ENCODE measurements around the gene UCP3. TPM values are rescaled to one million over a fixed set of nuclear protein-coding genes. Genes with fewer than 3 reads are reported as not detected.

Gene UCP3
- total RNA-seq, 3 donors from 2014 or later (not counting 1 experiment from before 2014, with no cell fraction given), result 7.8 to 8.6 (median 8.5) TPM

GRCh38 chr11:74037309-74037708, 28.4 kb upstream of the UCP3 start:
- Histone ChIP-seq H3K27ac (ENCODE audit: low read length) (no peak overlapping the region), H3K36me3 (ENCODE audit: control insufficient read depth, insufficient read depth, low read length) (peaks cover 59% of the 10 kb centered on the region), H3K27me3 (ENCODE audit: control insufficient read depth, insufficient read depth, low read length) (no peaks in the 10 kb centered on the region), H3K4me3 (ENCODE audit: low read length) (no peak overlapping the region), H3K9me3 (ENCODE audit: control insufficient read depth, insufficient read depth, low read length) (no peaks in the 10 kb centered on the region), H3K4me1 (ENCODE audit: control insufficient read depth, insufficient read depth, low read length) (no peaks in the 10 kb centered on the region)
- Mint-ChIP-seq H3K36me3 (peaks cover 23% of the 10 kb centered on the region), H3K9me3 (no peaks in the 10 kb centered on the region), H3K27ac (no peak overlapping the region), H3K27me3 (ENCODE audit: low read depth in 2 of 2) (no peaks in the 10 kb centered on the region), H3K4me1 (no peaks in the 10 kb centered on the region), H3K4me3 (no peak overlapping the region)
- ATAC-seq (no peak), DNase-seq (no peak)
- 100% methylated on average over 1 of the region's 4 CpGs for WGBS (ENCODE audit: insufficient coverage)
- intact Hi-C loops (cut with micrococcal nuclease), result no loop called here
- no peak for TF ChIP-seq CTCF (IDR thresholded peaks at IDR 0.05)

- intact Hi-C loops (cut with micrococcal nuclease), result no loop called here
- Histone ChIP-seq H3K4me1 (ENCODE audit: control insufficient read depth, insufficient read depth, low read length) (peaks cover 10% of the 10 kb centered on the region), H3K27me3 (ENCODE audit: control insufficient read depth, insufficient read depth, low read length) (no peaks in the 10 kb centered on the region), H3K4me3 (ENCODE audit: low read length) (no peak overlapping the region), H3K36me3 (ENCODE audit: control insufficient read depth, insufficient read depth, low read length) (peaks cover 51% of the 10 kb centered on the region), H3K9me3 (ENCODE audit: control insufficient read depth, insufficient read depth, low read length) (no peaks in the 10 kb centered on the region), H3K27ac (ENCODE audit: low read length) (no peak overlapping the region)
- no peak for ATAC-seq
- no peak for DNase-seq
- Mint-ChIP-seq H3K27ac (no peak overlapping the region), H3K4me3 (no peak overlapping the region), H3K36me3 (peaks cover 11% of the 10 kb centered on the region), H3K27me3 (ENCODE audit: low read depth in 2 of 2) (no peaks in the 10 kb centered on the region), H3K9me3 (no peaks in the 10 kb centered on the region), H3K4me1 (peaks cover 14 to 15% of the 10 kb centered on the region in 2 donors)
- WGBS (ENCODE audit: insufficient coverage), result 93% methylated on average over 1 of the region's 1 CpG
- TF ChIP-seq CTCF (IDR thresholded peaks at IDR 0.05), result no peak
Observed at GRCh38 chr11:74035264-74035663, 26.4 kb upstream of the UCP3 start.

- no peaks in the 10 kb centered on the region for H3K9me3 ChIP-seq (ENCODE audit: control insufficient read depth, insufficient read depth, low read length)
- WGBS (ENCODE audit: insufficient coverage), result 96% methylated on average over 3 of the region's 3 CpGs
- peak in 1 of 2 donors; percentile 70 for DNase-seq
- H3K36me3 ChIP-seq (ENCODE audit: control insufficient read depth, insufficient read depth, low read length), result peaks cover 37% of the 10 kb centered on the region
- intact Hi-C loops (cut with micrococcal nuclease), result loop anchor here (1.0 kb wide), 1 partner anchor 69 kb away; no protein-coding TSS in a partner anchor
- TF ChIP-seq CTCF (IDR thresholded peaks at IDR 0.05), result no peak
- H3K27ac ChIP-seq (ENCODE audit: low read length), result no peak overlapping the region
- Mint-ChIP-seq H3K9me3 (no peaks in the 10 kb centered on the region), H3K4me3 (no peak overlapping the region), H3K27me3 (ENCODE audit: low read depth in 2 of 2) (no peaks in the 10 kb centered on the region), H3K27ac (peak overlapping the region in 1 of 2 donors; percentile 25), H3K36me3 (peaks cover 2% of the 10 kb centered on the region), H3K4me1 (peaks cover 27 to 29% of the 10 kb centered on the region in 2 donors)
- no peak overlapping the region for H3K4me3 ChIP-seq (ENCODE audit: low read length)
- peaks cover 20% of the 10 kb centered on the region for H3K4me1 ChIP-seq (ENCODE audit: control insufficient read depth, insufficient read depth, low read length)
- no peak for ATAC-seq
- no peaks in the 10 kb centered on the region for H3K27me3 ChIP-seq (ENCODE audit: control insufficient read depth, insufficient read depth, low read length)
Observed at GRCh38 chr11:74033046-74033445, 24.2 kb upstream of the UCP3 start.
